Endothelial cell of umbilical vein (primary cell): Measurements from ENCODE around the gene NQO1. TPM values are rescaled to one million over a fixed set of nuclear protein-coding genes. Genes with fewer than 3 reads are reported as not detected.
A peak's percentile ranks its signal among the peaks of the same experiment; 100 is the strongest.

Source experiments
- BruUV-seq: library from RNA; stranded (reverse); fragments of 400-500 nt; replicated peaks from 2 replicates; lab custom pipeline; 2021; lab: Mats Ljungman, UMichigan
- CTCF ChIA-PET: fragments of 300-600, 350-600 bp; sonication (Branson Sonifier 250); formaldehyde crosslinking; loops from one replicate; lab custom pipeline; 2021; ENCODE audit warnings: antibody characterized with exemption, inconsistent platforms; lab: Charles Lee
- POLR2A ChIA-PET: fragments of 300-600, 350-600 bp; sonication (Branson Sonifier 250); formaldehyde crosslinking; loops from one replicate; lab custom pipeline; 2021; ENCODE audit warnings: antibody characterized with exemption, inconsistent platforms; lab: Charles Lee
- DNase-seq: peaks from one replicate; pipeline ENCODE4 v3.0.0-alpha.2; 2011; ENCODE audit warnings: low read depth, low spot score
- FAIRE-seq: peaks from 2 replicates; lab custom pipeline; 2011; peaks lifted over from hg19 to GRCh38; lab: Jason Lieb, UNC
- H2AFZ ChIP-seq: 2 replicates; pipeline ENCODE4 v1.6.0; 2012; ENCODE audit warnings: low read depth, low read length, control low read depth, inconsistent platforms
- H3K27ac ChIP-seq: 2 replicates; pipeline ENCODE4 v1.5.1; 2011; ENCODE audit warnings: low read depth, mild to moderate bottlenecking, control low read depth, low read length, moderate library complexity; ENCODE audit not compliant: insufficient read depth
- H3K27me3 ChIP-seq, 2 experiments: 2 replicates each; pipeline versions ENCODE4 v1.6.0 to v1.6.1; 2011; ENCODE audit warnings: low read length in 2 of 2, mixed read lengths in 1 of 2; ENCODE audit not compliant: control insufficient read depth in 2 of 2, insufficient read depth in 2 of 2
- H3K36me3 ChIP-seq, 2 experiments: 2 replicates in 1 of 2; 3 replicates in 1 of 2; pipeline ENCODE4 v1.5.1; 2011; ENCODE audit warnings: low read length in 2 of 2, mild to moderate bottlenecking in 1 of 2, moderate library complexity in 1 of 2; ENCODE audit not compliant: control insufficient read depth in 2 of 2, insufficient read depth in 2 of 2; ENCODE audit errors: extremely low read depth in 1 of 2
- H3K4me1 ChIP-seq: 3 replicates; pipeline ENCODE4 v1.5.1; 2011; ENCODE audit warnings: mild to moderate bottlenecking, low read length; ENCODE audit not compliant: control insufficient read depth, insufficient read depth; ENCODE audit errors: extremely low read depth
- H3K4me2 ChIP-seq: 2 replicates; pipeline ENCODE4 v1.6.1; 2011; ENCODE audit warnings: low read length, control low read depth, mixed read lengths; ENCODE audit not compliant: insufficient read depth
- H3K4me3 ChIP-seq, 3 experiments: fragments of 200-600 bp in 1 of 3; sonication (generic), shearing (Covaris generic) in 1 of 3; replicated peaks in 1 of 3; 2 replicates each; pipeline ENCODE4 v1.5.1; 2011 to 2016; ENCODE audit warnings: control low read depth in 3 of 3, low read length in 3 of 3, mild to moderate bottlenecking in 2 of 3, inconsistent platforms in 1 of 3, low read depth in 1 of 3, moderate library complexity in 1 of 3; ENCODE audit not compliant: insufficient read depth in 1 of 3
- H3K79me2 ChIP-seq: 2 replicates; pipeline ENCODE4 v1.6.0; 2012; ENCODE audit warnings: low read length, inconsistent platforms; ENCODE audit not compliant: control insufficient read depth, insufficient read depth
- H3K9ac ChIP-seq: replicated peaks from 2 replicates; pipeline ENCODE3; 2011; ENCODE audit warnings: low read length, control low read depth; ENCODE audit not compliant: insufficient read depth; ENCODE audit errors: extremely low read depth
- H3K9me1 ChIP-seq: replicated peaks from 3 replicates; pipeline ENCODE4 v1.6.0; 2011; ENCODE audit warnings: mild to moderate bottlenecking, low read length; ENCODE audit not compliant: control insufficient read depth, insufficient read depth; ENCODE audit errors: extremely low read depth
- H3K9me3 ChIP-seq: replicated peaks from 2 replicates; pipeline ENCODE4 v1.5.1; 2012; ENCODE audit warnings: low read length, inconsistent platforms; ENCODE audit not compliant: control insufficient read depth, insufficient read depth
- H4K20me1 ChIP-seq: replicated peaks from 2 replicates; pipeline ENCODE3; 2011; ENCODE audit warnings: mild to moderate bottlenecking, low read length; ENCODE audit not compliant: control insufficient read depth, insufficient read depth; ENCODE audit errors: extremely low read depth
- CTCF ChIP-seq, 2 donors: IDR thresholded peaks; 1 replicate in 1 of 2; 2 replicates in 1 of 2; pipeline ENCODE4 v1.5.1; 2011; ENCODE audit warnings: low read length in 2 of 2, mild to moderate bottlenecking in 2 of 2, moderate library complexity in 2 of 2, control low read depth in 1 of 2, inconsistent platforms in 1 of 2, low read depth in 1 of 2; ENCODE audit not compliant: insufficient read depth in 1 of 2; ENCODE audit errors: extremely low read depth in 1 of 2
- EZH2 ChIP-seq: IDR thresholded peaks from 2 replicates; pipeline ENCODE4 v1.6.1; 2012; ENCODE audit warnings: borderline replicate concordance, low read depth, mild to moderate bottlenecking, moderate library complexity, low read length, inconsistent platforms; ENCODE audit not compliant: severe bottlenecking
- GATA2 ChIP-seq: IDR thresholded peaks from 2 replicates; pipeline ENCODE4 v1.7.0; 2011; ENCODE audit warnings: low read depth, mild to moderate bottlenecking, moderate library complexity, mixed read lengths, low read length; ENCODE audit not compliant: insufficient read length, insufficient read depth
- JUN ChIP-seq: IDR thresholded peaks from 2 replicates; pipeline ENCODE4 v1.6.1; 2011; ENCODE audit warnings: borderline replicate concordance, low read depth; ENCODE audit not compliant: insufficient read length, insufficient read depth
- MAX ChIP-seq: IDR thresholded peaks from 2 replicates; pipeline ENCODE4 v1.6.1; 2011; ENCODE audit not compliant: insufficient read depth, insufficient read length
- POLR2A ChIP-seq: IDR thresholded peaks from 2 replicates; pipeline ENCODE4 v1.6.1; 2012; ENCODE audit warnings: low read depth, mild to moderate bottlenecking, control low read depth, low read length
- POLR2AphosphoS5 ChIP-seq: IDR thresholded peaks from 2 replicates; pipeline ENCODE4 v1.6.1; 2012; ENCODE audit warnings: low read depth, mild to moderate bottlenecking, control low read depth, low read length, moderate library complexity; ENCODE audit not compliant: insufficient read depth
- dilution Hi-C: fragments of 300-500 bp; cut with MboI; formaldehyde crosslinking; loops from one replicate; pipeline ENCODE4 v1.15.0; 2019; ENCODE audit warnings: low sequenced_read_pairs; ENCODE audit not compliant: extremely low pct_ligation_motif_present
- intact Hi-C: fragments of 100-400 bp; cut with micrococcal nuclease; formaldehyde crosslinking; loops from one replicate; pipeline ENCODE4 v1.10.0; 2022
- polyA plus RNA-seq, 4 experiments: library from polyadenylated mRNA; depleted of rRNA in 3 of 4; stranded (reverse) in 3 of 4; unstranded in 1 of 4; fragments of >200 nt; gene quantifications; 2 replicates each; pipeline versions ENCODE4 v1.2.1 to v1.2.3, GENCODE V29; 2011 to 2012; ENCODE audit warnings: missing spikeins in 1 of 4
- total RNA-seq: library from RNA; stranded (reverse); gene quantifications from 2 replicates; pipeline ENCODE4 v1.2.3, GENCODE V29; 2021

The NQO1 gene
- total and polyA plus RNA-seq, 2 donors (not counting 3 experiments of a cell fraction or from before 2014, with no cell fraction given): 257 to 345 TPM

GRCh38 chr16:69725480-69726312 is 664 bp downstream of the NQO1 start:
- no peaks in the 10 kb centered on the region for H3K9me3 ChIP-seq
- ChIA-PET POLR2A (interaction anchor here (1.0 to 2.1 kb wide), 3 partner anchors 8 to 347 kb away, joined by 3 to 12 read pairs (median 8); partner anchors contain the start of gene NOB1), CTCF (interaction anchor here (1.5 to 8.5 kb wide), 2 partner anchors 17 to 29 kb away, joined by 11 to 55 read pairs; partner anchors contain the start of gene NOB1)
- no peaks in the 10 kb centered on the region for H4K20me1 ChIP-seq
- BruUV-seq: TSS peak; percentile 65
- peak overlapping the region; percentile 68 for H3K27ac ChIP-seq
- dilution Hi-C loops (no loop called here), intact Hi-C loops (loop anchor here (1.0 to 2.0 kb wide), 3 partner anchors 12 to 29 kb away; partner anchors contain the start of gene NOB1)
- TF ChIP-seq GATA2 (no peak), JUN (no peak), POLR2AphosphoS5 (no peak), MAX (no peak), EZH2 (no peak), CTCF (IDR thresholded peaks at IDR 0.05; ENCODE audit: extremely low read depth in 1 of 2, insufficient read depth in 1 of 2, low read depth in 1 of 2, low read length in 2 of 2) (no peak), POLR2A (no peak)
- H3K9me1 ChIP-seq: no peaks in the 10 kb centered on the region
- FAIRE-seq: no peak
- H3K4me3 ChIP-seq: peak overlapping the region; percentile 37 to 86 (median 70)
- H3K36me3 ChIP-seq: peaks cover 0 to 9% of the 10 kb centered on the region in 2 experiments
- peak overlapping the region; percentile 93 for H3K4me2 ChIP-seq
- peaks cover 56% of the 10 kb centered on the region for H3K79me2 ChIP-seq
- H3K4me1 ChIP-seq: peaks cover 36% of the 10 kb centered on the region
- H2AFZ ChIP-seq: peak overlapping the region; percentile 22
- DNase-seq: no peak
- peak overlapping the region; percentile 78 for H3K9ac ChIP-seq
- no peaks in the 10 kb centered on the region for H3K27me3 ChIP-seq
